H1 (cell line): ENCODE measurements around the gene SECTM1. TPM values are rescaled to one million over a fixed set of nuclear protein-coding genes. Genes with fewer than 3 reads are reported as not detected.

Source experiments
- CTCF ChIA-PET: fragments of 300-600 bp; sonication (Branson Sonifier 250); formaldehyde crosslinking; loops from one replicate; lab custom pipeline; 2021; ENCODE audit not compliant: partially characterized antibody; lab: Charles Lee
- POLR2A ChIA-PET: fragments of 300-600 bp; sonication (Branson Sonifier 250); formaldehyde crosslinking; loops from one replicate; lab custom pipeline; 2021; ENCODE audit warnings: inconsistent platforms; ENCODE audit not compliant: partially characterized antibody; lab: Charles Lee
- DNase-seq, 2 experiments: peaks; one replicate each; pipeline versions ENCODE4 v3.0.0 to v3.0.0-alpha.2; 2010 to 2022; ENCODE audit warnings: low spot score in 2 of 2, low read depth in 1 of 2, mixed read lengths in 1 of 2
- FAIRE-seq: peaks from 2 replicates; lab custom pipeline; 2011; peaks lifted over from hg19 to GRCh38; lab: Jason Lieb, UNC
- H2AFZ ChIP-seq: 2 replicates; pipeline ENCODE4 v1.8.1; 2012; ENCODE audit warnings: low read length, inconsistent platforms
- H2AK5ac ChIP-seq: 2 replicates; pipeline ENCODE4 v1.6.1; 2013; ENCODE audit warnings: low read depth, low read length
- H2BK120ac ChIP-seq: replicated peaks from 2 replicates; pipeline ENCODE3; 2013; ENCODE audit warnings: low read depth, low read length, inconsistent platforms
- H2BK12ac ChIP-seq: 2 replicates; pipeline ENCODE4 v1.6.1; 2013; ENCODE audit warnings: low read depth, low read length
- H2BK15ac ChIP-seq: 2 replicates; pipeline ENCODE4 v1.6.1; 2013; ENCODE audit warnings: low read length
- H2BK20ac ChIP-seq: 2 replicates; pipeline ENCODE4 v1.6.1; 2013; ENCODE audit warnings: low read length
- H2BK5ac ChIP-seq: 2 replicates; pipeline ENCODE4 v1.6.1; 2013; ENCODE audit warnings: low read depth, low read length
- H3K14ac ChIP-seq: 2 replicates; pipeline ENCODE4 v1.6.1; 2013; ENCODE audit warnings: inconsistent platforms; ENCODE audit not compliant: insufficient read length
- H3K18ac ChIP-seq: 2 replicates; pipeline ENCODE4 v1.6.1; 2013; ENCODE audit warnings: low read length; ENCODE audit errors: extremely low read depth
- H3K23ac ChIP-seq: 2 replicates; pipeline ENCODE4 v1.6.1; 2013; ENCODE audit warnings: inconsistent platforms; ENCODE audit not compliant: insufficient read length
- H3K23me2 ChIP-seq: 2 replicates; pipeline ENCODE4 v1.6.1; 2013; ENCODE audit warnings: low read depth, low read length
- H3K27ac ChIP-seq: 2 replicates; pipeline ENCODE4 v1.6.1; 2011; ENCODE audit warnings: low read depth, low read length, inconsistent platforms
- H3K27me3 ChIP-seq, 4 experiments: replicated peaks in 1 of 4; 1 replicate in 1 of 4; 2 replicates in 3 of 4; pipeline versions ENCODE4 v1.6.1 to v1.8.1; 2011 to 2013; ENCODE audit warnings: low read length in 3 of 4, mild to moderate bottlenecking in 3 of 4, inconsistent platforms in 2 of 4, mixed read lengths in 2 of 4, moderate library complexity in 1 of 4; ENCODE audit not compliant: control insufficient read depth in 3 of 4, insufficient read depth in 3 of 4; ENCODE audit errors: extremely low read depth in 1 of 4
- H3K36me3 ChIP-seq, 4 experiments: 2 replicates each; pipeline versions ENCODE4 v1.6.1 to v1.8.1; 2011 to 2013; ENCODE audit warnings: mild to moderate bottlenecking in 4 of 4, low read length in 3 of 4, moderate library complexity in 2 of 4, control low read depth in 1 of 4, inconsistent platforms in 1 of 4; ENCODE audit not compliant: insufficient read depth in 4 of 4, control insufficient read depth in 2 of 4
- H3K4ac ChIP-seq: replicated peaks from 2 replicates; pipeline ENCODE3; 2013; ENCODE audit warnings: low read length, low read depth, mixed read lengths, inconsistent platforms; ENCODE audit not compliant: insufficient read length
- H3K4me1 ChIP-seq, 4 experiments: replicated peaks in 1 of 4; 1 replicate in 1 of 4; 2 replicates in 3 of 4; pipeline versions ENCODE4 v1.6.1 to v1.8.1; 2011 to 2013; ENCODE audit warnings: low read length in 3 of 4, inconsistent platforms in 2 of 4, mixed read lengths in 1 of 4; ENCODE audit not compliant: insufficient read depth in 4 of 4, control insufficient read depth in 3 of 4
- H3K4me2 ChIP-seq, 2 experiments: 2 replicates each; pipeline versions ENCODE4 v1.6.1 to v1.8.1; 2011 to 2013; ENCODE audit warnings: low read depth in 2 of 2, low read length in 2 of 2, control low read depth in 1 of 2, inconsistent platforms in 1 of 2, mild to moderate bottlenecking in 1 of 2; ENCODE audit not compliant: insufficient read depth in 1 of 2
- H3K4me3 ChIP-seq, 4 experiments: fragments of 200-600, 300-600 bp in 1 of 4; sonication (generic), shearing (Covaris generic), sonication (Bioruptor Twin) in 1 of 4; 2 replicates each; pipeline versions ENCODE4 v1.5.1 to v1.8.1; 2011 to 2016; ENCODE audit warnings: low read length in 4 of 4, low read depth in 3 of 4, control low read depth in 2 of 4, inconsistent platforms in 2 of 4, mild to moderate bottlenecking in 2 of 4, mixed read lengths in 1 of 4, moderate library complexity in 1 of 4; ENCODE audit not compliant: insufficient read depth in 2 of 4; ENCODE audit errors: extremely low read depth in 1 of 4
- H3K56ac ChIP-seq: replicated peaks from 2 replicates; pipeline ENCODE3; 2013; ENCODE audit warnings: low read depth, mild to moderate bottlenecking, mixed read lengths, low read length, inconsistent platforms; ENCODE audit not compliant: insufficient read length
- H3K79me1 ChIP-seq: 2 replicates; pipeline ENCODE4 v1.6.1; 2013; ENCODE audit warnings: low read depth, low read length, control low read depth
- H3K79me2 ChIP-seq, 2 experiments: 2 replicates each; pipeline versions ENCODE4 v1.6.1 to v1.8.1; 2012 to 2013; ENCODE audit warnings: low read length in 2 of 2, mild to moderate bottlenecking in 2 of 2, inconsistent platforms in 1 of 2; ENCODE audit not compliant: insufficient read depth in 2 of 2, control insufficient read depth in 1 of 2
- H3K9ac ChIP-seq, 4 experiments: replicated peaks in 1 of 4; 1 replicate in 1 of 4; 2 replicates in 3 of 4; pipeline versions ENCODE4 v1.6.1 to v1.8.1; 2011 to 2013; ENCODE audit warnings: low read depth in 3 of 4, low read length in 3 of 4, control low read depth in 2 of 4, mild to moderate bottlenecking in 2 of 4, moderate library complexity in 2 of 4, inconsistent platforms in 1 of 4; ENCODE audit errors: extremely low read depth in 1 of 4
- H3K9me3 ChIP-seq, 2 experiments: 2 replicates each; pipeline versions ENCODE4 v1.6.1 to v1.8.1; 2012 to 2013; ENCODE audit warnings: mild to moderate bottlenecking in 2 of 2, moderate library complexity in 2 of 2, control low read depth in 1 of 2, inconsistent platforms in 1 of 2, low read depth in 1 of 2, low read length in 1 of 2, mixed read lengths in 1 of 2; ENCODE audit not compliant: insufficient read depth in 2 of 2
- H4K20me1 ChIP-seq, 2 experiments: replicated peaks in 1 of 2; 2 replicates each; pipeline versions ENCODE3 to v1.8.1; 2011 to 2013; ENCODE audit warnings: inconsistent platforms in 2 of 2, low read length in 2 of 2, mild to moderate bottlenecking in 1 of 2; ENCODE audit not compliant: insufficient read depth in 2 of 2, control insufficient read depth in 1 of 2
- H4K5ac ChIP-seq: 2 replicates; pipeline ENCODE4 v1.6.1; 2013; ENCODE audit warnings: low read length, low read depth, mixed read lengths, inconsistent platforms; ENCODE audit not compliant: insufficient read length
- H4K8ac ChIP-seq: 2 replicates; pipeline ENCODE4 v1.8.0; 2013; ENCODE audit warnings: mild to moderate bottlenecking, moderate library complexity, low read length, inconsistent platforms; ENCODE audit not compliant: insufficient read depth; ENCODE audit errors: extremely low read depth
- H4K91ac ChIP-seq: replicated peaks from 2 replicates; pipeline ENCODE3; 2013; ENCODE audit warnings: low read length, mixed read lengths, inconsistent platforms; ENCODE audit not compliant: insufficient read length
- CBX8 ChIP-seq: fragments of 300-800, 300-1000 bp; sonication (generic); IDR thresholded peaks from 2 replicates; pipeline ENCODE4 v1.7.1; 2016; ENCODE audit warnings: low read depth, low read length, borderline replicate concordance
- GABPA ChIP-seq: IDR thresholded peaks from 2 replicates; pipeline ENCODE4 v1.6.1; 2011; ENCODE audit warnings: mild to moderate bottlenecking, low read length, moderate library complexity, borderline replicate concordance; ENCODE audit not compliant: insufficient read depth
- HDAC6 ChIP-seq: IDR thresholded peaks from one replicate; pipeline ENCODE4 v1.7.1; 2012; ENCODE audit warnings: low read depth, mild to moderate bottlenecking, inconsistent platforms, low read length, moderate library complexity
- KDM1A ChIP-seq: fragments of 200-600, 300-600 bp; sonication (generic); IDR thresholded peaks from 2 replicates; pipeline ENCODE4 v1.7.1; 2016; ENCODE audit warnings: mild to moderate bottlenecking, low read length, borderline replicate concordance
- MAX ChIP-seq: IDR thresholded peaks from 2 replicates; pipeline ENCODE4 v1.6.1; 2012; ENCODE audit warnings: inconsistent platforms
- NRF1 ChIP-seq: IDR thresholded peaks from 2 replicates; pipeline ENCODE4 v1.6.1; 2011; ENCODE audit warnings: mild to moderate bottlenecking, low read depth, low read length, improper control_type of control experiment
- RAD21 ChIP-seq, 2 experiments: IDR thresholded peaks in 1 of 2; conservative IDR thresholded peaks in 1 of 2; 2 replicates each; pipeline ENCODE4 v1.6.1; 2011; ENCODE audit warnings: low read depth in 2 of 2, low read length in 2 of 2, improper control_type of control experiment in 1 of 2, inconsistent platforms in 1 of 2, mild to moderate bottlenecking in 1 of 2, moderate library complexity in 1 of 2
- RBBP5 ChIP-seq: IDR thresholded peaks from 2 replicates; pipeline ENCODE4 v1.7.1; 2012; ENCODE audit warnings: low read depth, mild to moderate bottlenecking, inconsistent platforms, low read length, moderate library complexity, borderline replicate concordance
- RXRA ChIP-seq: IDR thresholded peaks from 2 replicates; pipeline ENCODE4 v1.6.1; 2011; ENCODE audit warnings: low read depth, mild to moderate bottlenecking, low read length, moderate library complexity; ENCODE audit not compliant: insufficient read depth
- SP2 ChIP-seq: IDR thresholded peaks from 2 replicates; pipeline ENCODE4 v1.6.1; 2012; ENCODE audit warnings: mild to moderate bottlenecking, low read length, inconsistent platforms
- TEAD4 ChIP-seq: IDR thresholded peaks from 2 replicates; pipeline ENCODE4 v1.6.1; 2012; ENCODE audit warnings: low read depth, low read length, inconsistent platforms, mixed read lengths
- WGBS, 2 experiments: shearing (Covaris generic) in 1 of 2; methylation state at CpG; one replicate each; pipeline versions ENCODE4 v1.1.6 to v1.1.7; 2013 to 2015; ENCODE audit warnings: low lambda C conversion rate in 2 of 2, mixed read lengths in 2 of 2, inconsistent platforms in 1 of 2, low coverage in 1 of 2, missing lambda C conversion rate in 1 of 2; ENCODE audit not compliant: insufficient replicate concordance in 2 of 2, insufficient coverage in 1 of 2, insufficient read length in 1 of 2; ENCODE audit errors: extremely low coverage in 1 of 2, missing lambda C conversion rate in 1 of 2; 5-methylcytosine and 5-hydroxymethylcytosine counted together
- polyA plus RNA-seq, 7 experiments: library from polyadenylated mRNA; depleted of rRNA in 3 of 7; stranded (reverse) in 5 of 7; unstranded in 2 of 7; fragments of >200 nt in 5 of 7; fragments of 200-250 nt in 2 of 7; gene quantifications; 1 replicate in 5 of 7; 2 replicates in 1 of 7; 4 replicates in 1 of 7; pipeline versions ENCODE4 v1.2.1 to v1.2.3, GENCODE V29; 2011 to 2013; ENCODE audit warnings: missing spikeins in 2 of 7, mixed read lengths in 2 of 7
- total RNA-seq: library from RNA; stranded (reverse); fragmentation: NEBNext Ultra II Directional; extraction: Animal tissue kit (Norgen Biotek cat#: 25700); gene quantifications from 2 replicates; pipeline ENCODE4 v1.2.1, GENCODE V29; 2021

The SECTM1 gene
- total and polyA plus RNA-seq, 2 of the 8 experiments (the other 6 are each of a cell fraction or from before 2014, with no cell fraction given), result 0.20 to 0.65 TPM

- Histone ChIP-seq H3K27me3 (no peaks in the 10 kb centered on the region), H3K4me3 (no peak overlapping the region), H3K56ac (no peak overlapping the region), H2AFZ (no peak overlapping the region), H3K18ac (no peak overlapping the region), H2BK15ac (no peak overlapping the region), H3K79me1 (no peaks in the 10 kb centered on the region), H3K23me2 (no peaks in the 10 kb centered on the region), H4K5ac (no peak overlapping the region), H3K4me1 (peaks cover 0 to under 1% (median 0%) of the 10 kb centered on the region in 4 experiments; a peak in 1 of 7 replicates), H3K23ac (no peak overlapping the region), H3K9ac (no peak overlapping the region), H2BK5ac (no peak overlapping the region), H4K20me1 (no peaks in the 10 kb centered on the region), H2BK20ac (no peak overlapping the region), H3K4me2 (no peak overlapping the region), H4K8ac (no peak overlapping the region), H2AK5ac (no peak overlapping the region), H2BK120ac (no peak overlapping the region), H3K27ac (no peak overlapping the region), H2BK12ac (no peak overlapping the region), H3K36me3 (no peaks in the 10 kb centered on the region; a peak in 1 of 8 replicates), H3K9me3 (no peaks in the 10 kb centered on the region), H4K91ac (no peak overlapping the region), H3K79me2 (no peaks in the 10 kb centered on the region), H3K4ac (no peak overlapping the region), H3K14ac (no peak overlapping the region)
- ChIA-PET POLR2A (interaction anchor here (0.5 to 2.4 kb wide), 6 partner anchors 11 to 294 kb away, joined by 3 to 18 read pairs (median 3); partner anchors contain the start of gene CD7), CTCF (interaction anchor here (1.0 to 4.7 kb wide), 10 partner anchors 9 to 68 kb away, joined by 3 to 32 read pairs (median 6); partner anchors contain the start of gene CD7)
- FAIRE-seq (no peak), DNase-seq (peak in 1 of 2 experiments; percentile 47)
- 93% methylated on average over 33 of the region's 35 CpGs; no CpG with 5 or more reads in 1 of the 2 experiments for WGBS, 2 experiments
- TF ChIP-seq NRF1 (no peak), RXRA (no peak), CBX8 (no peak), TEAD4 (no peak), RBBP5 (no peak), KDM1A (no peak), SP2 (no peak), GABPA (no peak), MAX (no peak), HDAC6 (no peak), RAD21 (IDR thresholded peaks at IDR 0.05 in 1 of 2, conservative IDR thresholded peaks at IDR 0.05 in 1 of 2; ENCODE audit: low read depth in 2 of 2, low read length in 2 of 2) (no peak)
These were observed 30.3 kb downstream of the SECTM1 start for GRCh38 chr17:82302991-82303943.
